H1 (cell line): Measurements from ENCODE around the gene GON4L. TPM values are rescaled to one million over a fixed set of nuclear protein-coding genes. Genes with fewer than 3 reads are reported as not detected.

Experiments
- CTCF ChIA-PET: fragments of 300-600 bp; sonication (Branson Sonifier 250); formaldehyde crosslinking; loops from one replicate; lab custom pipeline; 2021; ENCODE audit not compliant: partially characterized antibody; lab: Charles Lee
- POLR2A ChIA-PET: fragments of 300-600 bp; sonication (Branson Sonifier 250); formaldehyde crosslinking; loops from one replicate; lab custom pipeline; 2021; ENCODE audit warnings: inconsistent platforms; ENCODE audit not compliant: partially characterized antibody; lab: Charles Lee
- DNase-seq, 2 experiments: peaks; one replicate each; pipeline versions ENCODE4 v3.0.0 to v3.0.0-alpha.2; 2010 to 2022; ENCODE audit warnings: low spot score in 2 of 2, low read depth in 1 of 2, mixed read lengths in 1 of 2
- FAIRE-seq: peaks from 2 replicates; lab custom pipeline; 2011; peaks lifted over from hg19 to GRCh38; lab: Jason Lieb, UNC
- H2AFZ ChIP-seq: 2 replicates; pipeline ENCODE4 v1.8.1; 2012; ENCODE audit warnings: low read length, inconsistent platforms
- H2AK5ac ChIP-seq: 2 replicates; pipeline ENCODE4 v1.6.1; 2013; ENCODE audit warnings: low read depth, low read length
- H2BK120ac ChIP-seq: replicated peaks from 2 replicates; pipeline ENCODE3; 2013; ENCODE audit warnings: low read depth, low read length, inconsistent platforms
- H2BK12ac ChIP-seq: 2 replicates; pipeline ENCODE4 v1.6.1; 2013; ENCODE audit warnings: low read depth, low read length
- H2BK15ac ChIP-seq: 2 replicates; pipeline ENCODE4 v1.6.1; 2013; ENCODE audit warnings: low read length
- H2BK20ac ChIP-seq: 2 replicates; pipeline ENCODE4 v1.6.1; 2013; ENCODE audit warnings: low read length
- H2BK5ac ChIP-seq: 2 replicates; pipeline ENCODE4 v1.6.1; 2013; ENCODE audit warnings: low read depth, low read length
- H3K14ac ChIP-seq: 2 replicates; pipeline ENCODE4 v1.6.1; 2013; ENCODE audit warnings: inconsistent platforms; ENCODE audit not compliant: insufficient read length
- H3K18ac ChIP-seq: 2 replicates; pipeline ENCODE4 v1.6.1; 2013; ENCODE audit warnings: low read length; ENCODE audit errors: extremely low read depth
- H3K23ac ChIP-seq: 2 replicates; pipeline ENCODE4 v1.6.1; 2013; ENCODE audit warnings: inconsistent platforms; ENCODE audit not compliant: insufficient read length
- H3K23me2 ChIP-seq: 2 replicates; pipeline ENCODE4 v1.6.1; 2013; ENCODE audit warnings: low read depth, low read length
- H3K27ac ChIP-seq: 2 replicates; pipeline ENCODE4 v1.6.1; 2011; ENCODE audit warnings: low read depth, low read length, inconsistent platforms
- H3K27me3 ChIP-seq, 4 experiments: replicated peaks in 1 of 4; 1 replicate in 1 of 4; 2 replicates in 3 of 4; pipeline versions ENCODE4 v1.6.1 to v1.8.1; 2011 to 2013; ENCODE audit warnings: low read length in 3 of 4, mild to moderate bottlenecking in 3 of 4, inconsistent platforms in 2 of 4, mixed read lengths in 2 of 4, moderate library complexity in 1 of 4; ENCODE audit not compliant: control insufficient read depth in 3 of 4, insufficient read depth in 3 of 4; ENCODE audit errors: extremely low read depth in 1 of 4
- H3K36me3 ChIP-seq, 4 experiments: 2 replicates each; pipeline versions ENCODE4 v1.6.1 to v1.8.1; 2011 to 2013; ENCODE audit warnings: mild to moderate bottlenecking in 4 of 4, low read length in 3 of 4, moderate library complexity in 2 of 4, control low read depth in 1 of 4, inconsistent platforms in 1 of 4; ENCODE audit not compliant: insufficient read depth in 4 of 4, control insufficient read depth in 2 of 4
- H3K4ac ChIP-seq: replicated peaks from 2 replicates; pipeline ENCODE3; 2013; ENCODE audit warnings: low read length, low read depth, mixed read lengths, inconsistent platforms; ENCODE audit not compliant: insufficient read length
- H3K4me1 ChIP-seq, 4 experiments: replicated peaks in 1 of 4; 1 replicate in 1 of 4; 2 replicates in 3 of 4; pipeline versions ENCODE4 v1.6.1 to v1.8.1; 2011 to 2013; ENCODE audit warnings: low read length in 3 of 4, inconsistent platforms in 2 of 4, mixed read lengths in 1 of 4; ENCODE audit not compliant: insufficient read depth in 4 of 4, control insufficient read depth in 3 of 4
- H3K4me2 ChIP-seq, 2 experiments: 2 replicates each; pipeline versions ENCODE4 v1.6.1 to v1.8.1; 2011 to 2013; ENCODE audit warnings: low read depth in 2 of 2, low read length in 2 of 2, control low read depth in 1 of 2, inconsistent platforms in 1 of 2, mild to moderate bottlenecking in 1 of 2; ENCODE audit not compliant: insufficient read depth in 1 of 2
- H3K4me3 ChIP-seq, 4 experiments: fragments of 200-600, 300-600 bp in 1 of 4; sonication (generic), shearing (Covaris generic), sonication (Bioruptor Twin) in 1 of 4; 2 replicates each; pipeline versions ENCODE4 v1.5.1 to v1.8.1; 2011 to 2016; ENCODE audit warnings: low read length in 4 of 4, low read depth in 3 of 4, control low read depth in 2 of 4, inconsistent platforms in 2 of 4, mild to moderate bottlenecking in 2 of 4, mixed read lengths in 1 of 4, moderate library complexity in 1 of 4; ENCODE audit not compliant: insufficient read depth in 2 of 4; ENCODE audit errors: extremely low read depth in 1 of 4
- H3K56ac ChIP-seq: replicated peaks from 2 replicates; pipeline ENCODE3; 2013; ENCODE audit warnings: low read depth, mild to moderate bottlenecking, mixed read lengths, low read length, inconsistent platforms; ENCODE audit not compliant: insufficient read length
- H3K79me1 ChIP-seq: 2 replicates; pipeline ENCODE4 v1.6.1; 2013; ENCODE audit warnings: low read depth, low read length, control low read depth
- H3K79me2 ChIP-seq, 2 experiments: 2 replicates each; pipeline versions ENCODE4 v1.6.1 to v1.8.1; 2012 to 2013; ENCODE audit warnings: low read length in 2 of 2, mild to moderate bottlenecking in 2 of 2, inconsistent platforms in 1 of 2; ENCODE audit not compliant: insufficient read depth in 2 of 2, control insufficient read depth in 1 of 2
- H3K9ac ChIP-seq, 4 experiments: replicated peaks in 1 of 4; 1 replicate in 1 of 4; 2 replicates in 3 of 4; pipeline versions ENCODE4 v1.6.1 to v1.8.1; 2011 to 2013; ENCODE audit warnings: low read depth in 3 of 4, low read length in 3 of 4, control low read depth in 2 of 4, mild to moderate bottlenecking in 2 of 4, moderate library complexity in 2 of 4, inconsistent platforms in 1 of 4; ENCODE audit errors: extremely low read depth in 1 of 4
- H3K9me3 ChIP-seq, 2 experiments: 2 replicates each; pipeline versions ENCODE4 v1.6.1 to v1.8.1; 2012 to 2013; ENCODE audit warnings: mild to moderate bottlenecking in 2 of 2, moderate library complexity in 2 of 2, control low read depth in 1 of 2, inconsistent platforms in 1 of 2, low read depth in 1 of 2, low read length in 1 of 2, mixed read lengths in 1 of 2; ENCODE audit not compliant: insufficient read depth in 2 of 2
- H4K20me1 ChIP-seq, 2 experiments: replicated peaks in 1 of 2; 2 replicates each; pipeline versions ENCODE3 to v1.8.1; 2011 to 2013; ENCODE audit warnings: inconsistent platforms in 2 of 2, low read length in 2 of 2, mild to moderate bottlenecking in 1 of 2; ENCODE audit not compliant: insufficient read depth in 2 of 2, control insufficient read depth in 1 of 2
- H4K5ac ChIP-seq: 2 replicates; pipeline ENCODE4 v1.6.1; 2013; ENCODE audit warnings: low read length, low read depth, mixed read lengths, inconsistent platforms; ENCODE audit not compliant: insufficient read length
- H4K8ac ChIP-seq: 2 replicates; pipeline ENCODE4 v1.8.0; 2013; ENCODE audit warnings: mild to moderate bottlenecking, moderate library complexity, low read length, inconsistent platforms; ENCODE audit not compliant: insufficient read depth; ENCODE audit errors: extremely low read depth
- H4K91ac ChIP-seq: replicated peaks from 2 replicates; pipeline ENCODE3; 2013; ENCODE audit warnings: low read length, mixed read lengths, inconsistent platforms; ENCODE audit not compliant: insufficient read length
- ATF3 ChIP-seq: IDR thresholded peaks from 2 replicates; pipeline ENCODE4 v1.6.1; 2011; ENCODE audit warnings: low read depth, mild to moderate bottlenecking, low read length; ENCODE audit not compliant: insufficient read depth
- CREB1 ChIP-seq: IDR thresholded peaks from 2 replicates; pipeline ENCODE4 v1.6.1; 2012; ENCODE audit warnings: inconsistent platforms
- CTBP2 ChIP-seq: IDR thresholded peaks from 2 replicates; pipeline ENCODE4 v1.7.0; 2011; ENCODE audit warnings: borderline replicate concordance, mild to moderate bottlenecking, moderate library complexity, mixed read lengths, low read length; ENCODE audit not compliant: insufficient read depth, insufficient read length
- E2F6 ChIP-seq: IDR thresholded peaks from 2 replicates; pipeline ENCODE4 v1.6.1; 2012; ENCODE audit warnings: inconsistent platforms
- EGR1 ChIP-seq: IDR thresholded peaks from 2 replicates; pipeline ENCODE4 v1.6.1; 2011; ENCODE audit warnings: low read depth, low read length, borderline replicate concordance
- EZH2 ChIP-seq: fragments of 200-600 bp; sonication (generic); IDR thresholded peaks from 2 replicates; pipeline ENCODE4 v1.7.1; 2012; ENCODE audit warnings: low read depth, mild to moderate bottlenecking, moderate library complexity, low read length, inconsistent platforms; ENCODE audit not compliant: severe bottlenecking
- FOSL1 ChIP-seq: IDR thresholded peaks from 2 replicates; pipeline ENCODE4 v1.6.1; 2011; ENCODE audit warnings: mild to moderate bottlenecking, low read depth, low read length, moderate library complexity; ENCODE audit not compliant: insufficient read depth
- HDAC2 ChIP-seq, 2 experiments: fragments of 300-600 bp in 1 of 2; sonication (generic) in 1 of 2; IDR thresholded peaks; 2 replicates each; pipeline ENCODE4 v1.6.1; 2011 to 2012; ENCODE audit warnings: low read depth in 2 of 2, low read length in 2 of 2, mild to moderate bottlenecking in 2 of 2, moderate library complexity in 2 of 2, borderline replicate concordance in 1 of 2, inconsistent platforms in 1 of 2
- HDAC6 ChIP-seq: IDR thresholded peaks from one replicate; pipeline ENCODE4 v1.7.1; 2012; ENCODE audit warnings: low read depth, mild to moderate bottlenecking, inconsistent platforms, low read length, moderate library complexity
- POLR2A ChIP-seq, 2 experiments: IDR thresholded peaks; 1 replicate in 1 of 2; 2 replicates in 1 of 2; pipeline ENCODE4 v1.6.1; 2011; ENCODE audit warnings: low read depth in 2 of 2, low read length in 2 of 2, mild to moderate bottlenecking in 2 of 2; ENCODE audit errors: control extremely low read depth in 1 of 2
- RNF2 ChIP-seq: fragments of 200-900, 300-1000 bp; sonication (generic); IDR thresholded peaks from 2 replicates; pipeline ENCODE4 v1.7.1; 2016; ENCODE audit warnings: borderline replicate concordance, low read depth, mild to moderate bottlenecking, antibody characterized with exemption, low read length; ENCODE audit not compliant: poor library complexity, severe bottlenecking; ENCODE audit errors: missing control alignments
- SAP30 ChIP-seq: fragments of 300-600 bp; sonication (generic); IDR thresholded peaks from 2 replicates; pipeline ENCODE4 v1.7.1; 2012; ENCODE audit warnings: low read length, moderate library complexity, mild to moderate bottlenecking, inconsistent platforms; ENCODE audit not compliant: insufficient read depth, insufficient replicate concordance
- SP4 ChIP-seq: IDR thresholded peaks from 2 replicates; pipeline ENCODE4 v1.6.1; 2012; ENCODE audit warnings: low read length, inconsistent platforms
- polyA plus RNA-seq, 7 experiments: library from polyadenylated mRNA; depleted of rRNA in 3 of 7; stranded (reverse) in 5 of 7; unstranded in 2 of 7; fragments of >200 nt in 5 of 7; fragments of 200-250 nt in 2 of 7; gene quantifications; 1 replicate in 5 of 7; 2 replicates in 1 of 7; 4 replicates in 1 of 7; pipeline versions ENCODE4 v1.2.1 to v1.2.3, GENCODE V29; 2011 to 2013; ENCODE audit warnings: missing spikeins in 2 of 7, mixed read lengths in 2 of 7
- total RNA-seq: library from RNA; stranded (reverse); fragmentation: NEBNext Ultra II Directional; extraction: Animal tissue kit (Norgen Biotek cat#: 25700); gene quantifications from 2 replicates; pipeline ENCODE4 v1.2.1, GENCODE V29; 2021

The GON4L gene
- total and polyA plus RNA-seq, 2 of the 8 experiments (the other 6 are each of a cell fraction or from before 2014, with no cell fraction given) = 26.2 to 52.1 TPM

DNA sequence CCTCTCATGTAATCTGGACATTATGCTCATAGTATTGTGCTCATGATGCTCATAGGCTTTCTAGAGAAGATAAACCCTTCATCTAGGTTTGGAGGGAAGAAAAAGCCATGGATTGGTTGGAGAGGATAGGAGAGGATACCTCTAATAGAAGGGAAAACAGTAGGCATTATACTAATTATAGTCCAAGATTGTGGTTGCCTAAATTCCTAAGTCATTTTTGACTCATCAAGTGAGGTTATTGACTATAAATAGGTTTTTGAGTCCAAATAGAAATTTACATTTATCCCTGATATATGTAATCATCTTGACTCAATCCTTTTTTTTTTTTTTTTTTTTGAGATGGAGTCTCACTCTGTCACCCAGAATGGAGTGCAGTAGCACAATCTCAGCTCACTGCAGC lies 7.4 kb upstream of the GON4L start:
- H4K8ac ChIP-seq = no peak overlapping the region
- H3K4me1 ChIP-seq = peaks cover 0 to 6% (median 2%) of the 10 kb centered on the region in 4 experiments; a peak in 3 of 7 replicates
- peaks cover 4% of the 10 kb centered on the region for H3K23me2 ChIP-seq
- H2BK5ac ChIP-seq = no peak overlapping the region
- no peaks in the 10 kb centered on the region for H3K36me3 ChIP-seq
- H2BK15ac ChIP-seq = no peak overlapping the region
- H3K4ac ChIP-seq = no peak overlapping the region
- H3K9me3 ChIP-seq = no peaks in the 10 kb centered on the region
- H2BK20ac ChIP-seq = no peak overlapping the region
- CTCF ChIA-PET = interaction anchor here (0.9 to 1.3 kb wide), 2 partner anchors 18 to 41 kb away, joined by 3 to 5 read pairs; no protein-coding TSS in a partner anchor
- no peak for FAIRE-seq
- H4K5ac ChIP-seq = no peak overlapping the region
- DNase-seq = no peak
- POLR2A ChIA-PET = interaction anchor here (0.6 kb wide), 2 partner anchors 103 to 157 kb away, joined by 3 read pairs; no protein-coding TSS in a partner anchor
- H3K14ac ChIP-seq = no peak overlapping the region
- H2BK120ac ChIP-seq = no peak overlapping the region
- no peak overlapping the region for H3K56ac ChIP-seq
- H3K23ac ChIP-seq = no peak overlapping the region
- no peak overlapping the region for H3K9ac ChIP-seq
- H2AFZ ChIP-seq = no peak overlapping the region
- H2AK5ac ChIP-seq = no peak overlapping the region
- no peaks in the 10 kb centered on the region for H3K27me3 ChIP-seq
- H2BK12ac ChIP-seq = no peak overlapping the region
- H4K91ac ChIP-seq = no peak overlapping the region
- H3K27ac ChIP-seq = no peak overlapping the region
- no peak overlapping the region for H3K18ac ChIP-seq
- H3K79me2 ChIP-seq = no peaks in the 10 kb centered on the region
- peaks cover 0 to 2% of the 10 kb centered on the region in 2 experiments for H4K20me1 ChIP-seq
- H3K4me2 ChIP-seq = no peak overlapping the region
- no peak overlapping the region for H3K4me3 ChIP-seq
- H3K79me1 ChIP-seq = no peaks in the 10 kb centered on the region
- TF ChIP-seq POLR2A (IDR thresholded peaks at IDR 0.05; ENCODE audit: control extremely low read depth in 1 of 2, low read depth in 2 of 2, low read length in 2 of 2) = no peak
- TF ChIP-seq SP4 = no peak
- TF ChIP-seq RNF2 = no peak
- TF ChIP-seq CTBP2 = no peak
- no peak for TF ChIP-seq ATF3
- no peak for TF ChIP-seq SAP30
- TF ChIP-seq HDAC6 = no peak
- no peak for TF ChIP-seq E2F6
- TF ChIP-seq HDAC2 (IDR thresholded peaks at IDR 0.05; ENCODE audit: borderline replicate concordance in 1 of 2, low read depth in 2 of 2, low read length in 2 of 2) = no peak
- TF ChIP-seq EGR1 = no peak
- TF ChIP-seq CREB1 = no peak
- TF ChIP-seq FOSL1 = no peak
- no peak for TF ChIP-seq EZH2
